HG02852 (cell line): ENCODE measurements around the gene ZBTB32.

Experiments
- ATAC-seq: cut with Tn5 transposase; IDR thresholded peaks from one replicate; pipeline ENCODE4 v1.9.1; 2021; ENCODE audit warnings: mild to moderate bottlenecking, moderate library complexity; ENCODE audit not compliant: unreplicated experiment

The ZBTB32 gene

DNA sequence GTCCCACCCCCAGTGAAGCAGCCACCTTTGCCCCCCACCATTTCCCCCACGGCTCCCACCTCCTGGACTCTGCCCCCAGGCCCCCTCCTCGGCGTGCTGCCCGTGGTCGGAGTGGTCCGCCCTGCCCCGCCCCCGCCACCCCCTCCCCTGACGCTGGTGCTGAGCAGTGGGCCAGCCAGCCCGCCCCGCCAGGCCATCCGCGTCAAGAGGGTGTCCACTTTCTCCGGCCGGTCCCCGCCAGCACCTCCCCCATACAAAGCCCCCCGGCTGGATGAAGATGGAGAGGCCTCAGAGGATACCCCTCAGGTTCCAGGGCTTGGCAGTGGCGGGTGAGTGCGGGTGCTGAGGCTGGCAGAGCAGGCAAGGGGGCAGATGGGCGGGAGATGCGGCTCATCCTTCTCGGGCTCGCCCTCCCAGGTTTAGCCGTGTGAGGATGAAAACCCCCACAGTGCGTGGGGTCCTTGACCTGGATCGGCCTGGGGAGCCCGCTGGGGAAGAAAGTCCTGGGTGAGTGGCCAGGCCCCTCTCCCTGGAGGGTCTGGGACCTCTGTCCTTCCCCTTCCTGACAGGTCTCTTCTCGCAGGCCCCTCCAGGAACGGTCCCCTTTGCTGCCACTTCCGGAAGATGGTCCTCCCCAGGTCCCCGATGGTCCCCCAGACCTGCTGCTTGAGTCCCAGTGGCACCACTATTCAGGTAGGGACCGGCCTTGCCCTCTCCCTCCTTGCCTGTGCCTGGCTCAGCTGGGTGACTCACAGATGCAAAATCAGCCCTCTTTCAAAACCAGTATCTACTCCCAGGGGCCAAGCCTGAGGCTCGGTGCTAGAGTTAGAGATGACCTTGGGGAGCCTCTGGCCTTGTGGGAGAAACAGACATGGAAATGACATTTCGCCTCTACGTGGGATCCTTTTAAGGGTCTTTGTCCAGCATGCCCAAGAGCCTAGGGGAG lies 29.1 kb downstream of the ZBTB32 start:
- no peak for ATAC-seq

DNA sequence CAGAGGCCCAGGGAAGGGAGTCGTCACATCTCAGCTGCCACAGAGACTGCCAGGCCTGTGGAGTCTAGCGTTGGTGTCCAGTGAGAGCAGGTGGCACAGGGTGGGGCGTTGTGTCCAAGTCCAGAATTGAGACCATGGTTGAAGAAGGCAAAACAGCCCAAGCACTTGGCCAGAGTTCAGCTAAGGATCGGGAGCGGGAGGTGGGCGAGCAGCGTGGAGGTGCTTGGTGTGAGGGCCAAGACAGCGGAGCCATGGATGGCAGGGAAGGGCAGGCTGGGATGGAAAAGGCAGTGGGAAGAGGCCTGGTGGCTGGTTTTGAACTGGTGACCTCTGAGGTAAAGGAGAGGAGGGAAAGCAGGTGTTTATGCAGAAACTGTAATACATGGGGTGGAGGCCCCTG lies 29.9 kb downstream of the ZBTB32 start:
- ATAC-seq: no peak

DNA sequence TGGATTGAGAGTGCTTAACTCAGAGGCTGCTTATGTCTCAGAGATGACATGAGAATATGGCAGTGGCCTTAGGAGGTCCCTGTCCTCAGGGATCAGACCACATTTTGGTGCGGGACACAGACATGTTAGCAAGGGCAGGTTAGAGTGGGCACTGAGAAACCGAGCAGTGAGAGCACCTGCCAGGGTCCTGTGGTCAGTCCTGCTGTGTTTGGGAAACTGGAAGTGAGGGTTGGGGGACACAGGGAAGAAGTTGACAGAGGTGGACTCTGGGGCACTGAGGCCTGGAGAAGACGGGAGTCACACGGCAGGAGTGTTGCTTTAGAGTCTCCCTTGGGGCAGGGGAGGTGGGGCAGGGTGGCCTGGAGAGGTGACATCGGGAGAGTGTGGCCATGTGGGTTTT lies 30.5 kb downstream of the ZBTB32 start:
- ATAC-seq: no peak

DNA sequence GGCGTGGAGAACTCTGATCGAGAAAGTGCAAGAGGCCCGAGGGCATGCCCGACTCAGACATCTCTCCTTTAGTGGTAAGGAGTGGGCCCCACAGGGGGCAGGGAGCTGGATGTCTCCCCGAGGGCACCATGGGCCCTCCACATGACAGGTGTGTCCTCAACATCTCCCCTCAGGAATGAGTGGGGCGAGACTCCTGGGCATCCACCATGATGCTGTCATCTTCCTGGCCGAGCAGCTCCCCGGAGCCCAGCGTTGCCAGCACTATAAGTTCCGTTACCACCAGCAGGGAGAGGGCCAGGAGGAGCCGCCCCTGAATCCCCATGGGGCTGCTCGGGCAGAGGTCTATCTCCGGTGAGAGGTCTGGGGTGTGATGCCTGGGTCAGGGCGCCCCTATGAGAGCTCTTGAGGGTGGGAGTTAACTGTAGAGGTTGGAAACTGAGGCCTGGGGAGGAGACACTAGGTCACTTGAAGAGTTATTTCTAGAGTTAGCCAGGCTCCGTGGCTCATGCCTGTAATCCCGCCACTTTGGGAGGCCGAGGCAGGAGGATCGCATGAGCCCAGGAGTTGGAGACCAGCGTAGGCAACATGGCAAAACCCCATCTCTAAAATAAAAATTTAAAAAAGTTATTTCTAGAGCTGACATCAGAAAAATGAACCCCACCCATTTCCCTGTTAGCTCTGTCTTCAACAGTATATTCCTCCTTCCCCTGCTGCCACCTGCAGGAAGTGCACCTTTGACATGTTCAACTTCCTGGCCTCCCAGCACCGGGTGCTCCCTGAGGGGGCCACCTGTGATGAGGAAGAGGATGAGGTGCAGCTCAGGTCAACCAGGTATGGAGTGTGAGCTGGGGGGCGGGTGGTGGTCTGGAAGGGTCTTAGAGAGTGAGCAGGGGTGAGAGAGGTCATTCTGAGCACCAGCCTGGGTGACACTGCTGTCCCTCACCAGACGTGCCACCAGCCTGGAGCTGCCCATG lies 32.8 kb downstream of the ZBTB32 start:
- no peak for ATAC-seq

DNA sequence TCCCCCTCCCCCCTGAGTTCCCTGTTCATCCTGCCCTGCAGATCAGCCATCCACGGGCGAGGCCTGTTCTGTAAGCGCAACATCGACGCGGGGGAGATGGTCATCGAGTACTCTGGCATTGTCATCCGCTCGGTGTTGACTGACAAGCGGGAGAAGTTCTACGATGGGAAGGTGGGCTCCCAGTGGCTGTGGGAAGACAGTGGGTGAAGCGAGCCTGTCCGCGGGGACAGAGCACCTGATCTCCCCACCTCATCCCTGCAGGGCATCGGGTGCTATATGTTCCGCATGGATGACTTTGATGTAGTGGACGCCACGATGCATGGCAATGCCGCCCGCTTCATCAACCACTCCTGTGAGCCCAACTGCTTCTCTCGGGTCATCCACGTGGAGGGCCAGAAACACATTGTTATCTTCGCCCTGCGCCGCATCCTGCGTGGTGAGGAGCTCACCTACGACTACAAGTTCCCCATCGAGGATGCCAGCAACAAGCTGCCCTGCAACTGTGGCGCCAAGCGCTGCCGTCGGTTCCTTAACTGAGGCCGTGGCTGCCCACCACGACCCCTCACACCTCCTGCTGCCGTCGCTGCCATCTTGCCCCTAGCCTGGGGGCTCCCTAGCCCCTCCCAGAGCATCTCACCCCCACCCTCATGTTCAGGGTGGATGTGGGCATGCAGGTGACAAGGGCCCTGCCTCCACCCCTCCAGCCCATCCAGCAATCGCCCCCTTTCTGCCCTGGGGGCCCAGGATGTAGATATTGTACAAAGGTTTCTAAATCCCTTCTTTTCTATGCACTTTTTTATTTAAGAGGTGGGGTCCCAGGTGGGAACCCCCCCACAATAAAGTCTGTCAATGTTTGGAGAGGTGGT lies 33.9 kb downstream of the ZBTB32 start:
- no peak for ATAC-seq

DNA sequence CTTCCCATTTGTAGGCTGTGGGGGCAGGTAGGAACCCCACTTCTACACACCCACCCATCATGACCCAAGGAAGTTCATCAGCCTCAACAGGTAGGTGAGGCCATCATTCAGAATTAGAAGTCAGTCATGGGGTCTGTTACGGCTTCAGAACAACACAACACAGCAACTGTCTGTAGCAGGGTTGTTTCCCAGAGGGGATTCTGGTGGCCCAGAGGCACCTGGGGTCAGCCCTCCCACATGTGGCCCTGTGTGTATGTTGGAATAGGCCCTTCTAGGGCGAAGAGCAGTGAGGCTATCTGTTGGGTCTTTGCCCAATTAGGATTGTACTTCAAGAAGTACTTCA lies 34.5 kb downstream of the ZBTB32 start:
- no peak for ATAC-seq

DNA sequence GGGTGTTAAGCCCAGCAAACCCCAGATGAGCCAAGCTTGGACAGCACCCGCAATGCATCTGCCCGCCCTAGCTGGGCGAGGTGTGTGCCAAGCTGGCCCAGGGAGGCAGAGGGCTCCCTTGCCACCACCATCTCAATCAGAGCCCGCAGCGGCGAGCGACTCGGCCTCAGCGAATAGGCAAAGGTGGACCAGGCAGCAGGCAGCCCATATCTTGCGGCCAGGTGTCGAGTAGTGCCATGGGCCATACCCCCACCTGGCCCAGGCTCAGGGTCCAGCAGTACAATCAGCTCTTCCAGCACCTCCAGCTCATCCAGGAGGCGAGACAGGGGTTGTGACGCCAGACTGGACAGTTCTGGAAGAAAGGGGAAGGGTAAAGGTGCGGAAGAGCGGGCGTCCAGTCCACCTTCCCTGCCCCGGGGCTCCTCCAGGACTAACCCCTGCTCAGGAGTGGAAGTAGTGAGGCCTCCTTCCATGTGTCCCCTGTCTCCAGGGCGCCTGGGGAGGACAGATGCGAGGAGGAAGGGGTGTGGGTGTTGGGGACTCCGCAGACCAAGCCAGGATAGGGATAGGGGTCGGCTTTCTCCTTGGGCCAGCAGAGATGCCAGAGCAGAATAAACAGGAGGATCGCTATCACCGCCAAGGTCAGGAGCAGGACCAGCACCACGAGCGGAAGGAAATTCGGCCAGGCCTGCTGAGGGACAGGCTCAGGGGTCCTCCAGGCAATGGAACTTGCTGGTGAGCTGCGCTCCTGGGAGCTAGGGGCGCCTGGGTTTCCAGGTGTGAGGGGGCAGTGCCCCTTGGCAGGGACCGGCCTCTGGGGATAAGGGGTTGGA lies 35.1 kb downstream of the ZBTB32 start:
- ATAC-seq: no peak

DNA sequence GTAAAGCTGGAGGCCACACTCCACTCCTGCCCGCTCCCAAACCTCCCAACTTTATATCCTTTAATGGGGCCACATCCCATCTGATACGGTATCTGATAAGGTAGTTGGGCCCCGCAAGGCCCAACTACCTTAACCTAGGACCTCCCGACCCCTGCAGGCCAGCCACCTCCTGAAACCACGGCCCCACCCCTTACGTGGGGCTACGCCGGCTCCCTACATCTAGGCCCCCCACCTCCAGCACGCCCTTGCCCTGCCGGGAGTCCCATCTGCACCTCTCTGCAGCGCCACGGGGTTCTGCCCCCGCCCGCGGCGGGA lies 35.7 kb downstream of the ZBTB32 start:
- ATAC-seq: no peak

DNA sequence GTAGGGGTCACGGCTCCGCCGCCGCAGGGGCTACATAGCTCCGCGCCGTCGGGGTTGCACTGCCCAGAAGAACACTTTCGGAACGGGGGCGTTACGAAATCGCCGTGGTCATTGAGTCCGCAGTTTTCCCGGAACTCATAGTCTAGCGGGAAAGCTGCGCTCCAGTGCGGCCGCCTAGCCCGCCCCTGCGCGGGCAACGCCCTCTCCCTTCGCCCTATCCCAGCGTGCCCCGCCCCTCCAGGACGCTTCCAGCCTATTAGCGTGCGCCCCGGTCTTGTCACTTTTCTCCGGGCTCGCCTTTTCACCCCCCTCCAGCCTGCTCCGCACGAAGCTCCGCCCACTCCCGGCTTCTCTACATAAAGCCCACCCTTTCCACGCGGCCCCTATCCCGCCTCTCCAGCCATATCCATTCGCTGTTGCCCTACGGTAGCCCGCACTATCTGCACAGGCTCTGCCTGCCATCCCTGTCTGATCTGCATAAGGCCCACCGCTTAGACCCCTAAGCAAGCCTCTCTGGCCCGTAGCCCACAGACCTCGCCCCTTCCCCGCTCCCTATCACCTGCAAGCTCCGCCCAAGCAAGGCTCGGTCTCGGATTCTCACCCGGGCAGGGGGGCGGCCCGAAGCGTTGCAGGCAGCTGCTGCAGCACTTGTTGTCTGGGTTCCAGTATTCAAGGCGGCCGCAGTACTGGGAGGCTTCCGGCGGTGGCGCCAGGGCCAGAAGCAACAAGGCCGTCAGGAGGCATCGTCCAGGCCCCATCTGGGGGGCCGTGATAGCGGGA lies 36.3 kb downstream of the ZBTB32 start:
- peak; percentile 56 for ATAC-seq

DNA sequence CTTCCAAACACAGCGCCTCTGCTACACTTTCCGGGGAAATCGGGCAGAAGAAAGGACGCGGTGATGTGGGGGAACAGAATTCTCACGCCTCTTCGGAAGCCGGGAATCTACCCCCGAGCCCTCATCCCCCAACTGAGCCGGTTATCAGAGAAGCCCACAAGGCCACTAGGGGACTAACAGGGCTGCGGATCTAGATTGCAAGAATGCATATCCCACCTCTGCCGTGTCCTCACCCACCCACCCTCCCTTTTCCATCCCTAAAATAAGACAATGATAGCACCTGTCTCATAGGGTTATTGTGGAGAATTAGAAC lies 36.8 kb downstream of the ZBTB32 start:
- ATAC-seq: no peak

DNA sequence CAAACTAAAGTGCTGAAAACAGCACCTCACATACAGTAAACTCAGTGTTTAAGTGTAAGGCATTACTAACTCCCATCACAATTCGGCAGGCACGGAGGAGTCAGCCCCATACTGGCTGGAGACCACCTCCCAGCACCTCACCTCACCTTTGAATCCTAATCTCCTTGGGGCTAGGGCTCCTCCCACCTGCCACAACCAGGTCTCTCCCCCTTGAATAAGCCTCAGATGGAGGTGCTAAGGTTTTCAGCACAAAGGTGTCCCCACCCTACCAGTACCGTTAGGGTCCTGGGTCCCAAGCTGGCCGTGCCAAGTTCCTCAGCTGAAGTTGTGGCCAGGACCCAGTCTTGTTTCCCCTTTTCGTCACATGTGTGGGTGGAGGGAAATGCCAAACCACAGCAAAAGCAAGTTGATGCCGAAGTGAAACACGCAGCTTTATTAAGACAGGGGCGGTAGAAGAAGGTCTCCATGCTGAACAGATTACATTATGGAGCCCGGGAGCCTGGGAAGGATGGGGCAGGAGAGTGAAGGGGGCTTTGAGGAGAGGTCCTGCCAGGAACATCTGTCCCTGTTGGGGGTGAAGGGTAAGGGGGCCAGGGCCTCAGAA lies 37.9 kb downstream of the ZBTB32 start, which contains the start of gene IGFLR1:
Gene IGFLR1, minus strand, starts transcription at position 332 of the 604 bp plus-strand sequence. CDS start 1,272 bp downstream, outside the sequence.
- no peak for ATAC-seq

DNA sequence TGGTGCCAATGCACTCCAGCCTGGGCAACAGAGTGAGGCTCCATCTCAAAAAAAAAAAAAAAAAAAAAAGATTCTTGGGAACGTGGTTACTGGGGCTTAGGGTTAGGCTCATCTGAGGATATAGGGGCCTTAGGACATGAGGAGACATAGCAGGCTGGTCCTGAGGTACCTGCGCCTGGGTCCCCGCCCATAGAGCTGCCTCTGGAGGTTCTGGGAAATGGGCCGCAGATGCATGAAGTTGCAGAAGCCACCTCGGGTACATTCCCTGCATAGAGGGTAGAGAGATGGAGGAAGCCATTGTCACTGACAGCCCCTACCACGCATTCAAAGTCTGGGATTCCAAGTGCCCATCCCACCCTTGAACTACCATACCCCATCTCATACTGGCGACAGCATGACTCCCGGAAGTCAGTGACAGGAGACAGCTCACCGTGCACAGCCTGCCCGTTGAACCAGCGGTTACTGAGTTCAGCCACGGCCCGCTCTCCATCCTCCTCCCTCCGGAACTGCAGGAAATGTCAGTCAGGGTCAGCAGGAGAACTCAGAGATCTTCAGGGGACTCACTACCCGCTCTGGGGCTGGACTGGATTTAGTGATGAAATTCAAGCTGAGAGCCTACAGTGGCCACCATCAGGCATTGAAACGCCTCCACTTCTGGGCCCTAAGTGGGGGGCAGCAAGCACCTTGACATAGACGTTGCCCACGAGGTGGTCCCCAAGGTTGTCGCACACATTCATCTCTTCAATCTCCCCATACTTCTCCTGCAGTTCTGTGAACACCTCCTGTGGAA lies 39.5 kb downstream of the ZBTB32 start:
- ATAC-seq: no peak

DNA sequence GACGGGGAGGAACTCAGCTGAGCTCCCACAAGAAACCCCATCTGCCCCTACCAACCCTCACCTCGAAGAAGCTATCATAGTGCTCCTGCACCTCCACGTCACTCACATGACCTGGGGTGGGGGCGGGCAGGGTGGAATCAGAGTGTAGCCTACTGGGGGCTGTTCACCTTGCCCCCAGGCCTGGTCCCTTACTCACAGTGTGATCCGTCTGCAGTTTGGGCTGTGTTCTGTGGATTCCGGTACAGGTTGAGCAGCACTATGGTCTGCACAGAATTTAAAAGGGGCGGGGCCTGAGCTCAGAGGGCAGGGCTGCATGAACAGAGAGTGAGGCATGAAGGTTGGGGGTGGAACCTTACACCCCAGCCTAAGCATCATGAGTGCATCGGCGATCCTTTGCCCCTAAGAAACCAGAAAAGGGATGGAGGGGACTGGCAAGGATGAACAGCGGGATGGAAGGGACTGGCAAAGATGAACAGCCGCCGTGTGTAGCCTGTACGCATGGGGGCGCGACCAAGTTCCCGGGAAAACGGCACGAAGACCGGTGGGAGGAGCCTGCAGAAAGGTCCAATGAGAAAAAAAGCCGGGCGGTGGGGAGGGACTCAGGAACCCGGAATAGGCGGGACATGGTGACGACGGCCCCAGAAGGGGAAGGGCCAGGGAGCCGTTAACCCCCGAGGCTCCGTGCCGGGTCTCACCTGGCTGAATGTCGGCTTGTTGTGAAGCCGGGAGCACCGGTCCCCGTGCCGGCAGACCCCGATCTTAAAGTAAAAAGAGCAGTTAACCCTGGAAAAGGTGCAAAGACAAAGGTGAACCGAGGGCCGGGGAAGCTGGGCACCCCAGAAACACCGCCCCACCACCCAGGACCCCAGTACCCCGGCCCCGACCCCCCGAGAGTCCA lies 40.3 kb downstream of the ZBTB32 start:
- ATAC-seq: peak; percentile 36

DNA sequence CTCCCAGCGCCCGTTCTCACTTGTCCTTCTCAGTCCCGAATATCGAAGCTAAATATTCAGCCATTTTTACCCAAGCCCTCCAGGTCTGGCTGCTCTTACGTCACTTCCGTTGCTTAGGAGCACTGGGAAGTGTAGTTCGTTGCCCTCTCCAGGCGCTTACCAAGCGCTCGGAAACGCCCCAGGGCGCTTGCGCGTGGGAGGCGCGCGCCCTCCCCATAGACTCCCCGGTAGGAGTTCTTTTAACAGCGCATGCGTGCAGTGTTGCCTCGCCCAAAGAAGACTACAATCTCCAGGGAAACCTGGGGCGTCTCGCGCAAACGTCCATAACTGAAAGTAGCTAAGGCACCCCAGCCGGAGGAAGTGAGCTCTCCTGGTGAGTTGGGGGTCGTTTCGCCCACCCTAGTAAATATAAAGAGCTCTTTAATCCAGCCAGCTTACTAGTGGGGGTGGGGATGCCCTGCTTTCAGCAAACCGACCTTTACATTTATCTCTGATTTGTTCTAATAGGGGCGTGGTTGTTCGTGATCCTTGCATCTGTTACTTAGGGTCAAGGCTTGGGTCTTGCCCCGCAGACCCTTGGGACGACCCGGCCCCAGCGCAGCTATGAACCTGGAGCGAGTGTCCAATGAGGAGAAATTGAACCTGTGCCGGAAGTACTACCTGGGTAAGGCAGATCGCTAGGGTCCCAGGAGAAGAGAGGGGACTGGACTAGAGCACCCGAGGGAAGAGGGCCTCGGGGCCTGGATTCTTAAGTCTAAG lies 41.1 kb downstream of the ZBTB32 start, which contains the start of the genes PSENEN and U2AF1L4:
Gene PSENEN, plus strand, starts transcription at position 324 of the 759 bp plus-strand sequence. Its CDS starts 280 bp downstream, at position 604.
Gene U2AF1L4, minus strand, starts transcription at position 91 of the 759 bp plus-strand sequence. Its CDS starts 27 bp downstream, at position 64.
- peak; percentile 37 for ATAC-seq

DNA sequence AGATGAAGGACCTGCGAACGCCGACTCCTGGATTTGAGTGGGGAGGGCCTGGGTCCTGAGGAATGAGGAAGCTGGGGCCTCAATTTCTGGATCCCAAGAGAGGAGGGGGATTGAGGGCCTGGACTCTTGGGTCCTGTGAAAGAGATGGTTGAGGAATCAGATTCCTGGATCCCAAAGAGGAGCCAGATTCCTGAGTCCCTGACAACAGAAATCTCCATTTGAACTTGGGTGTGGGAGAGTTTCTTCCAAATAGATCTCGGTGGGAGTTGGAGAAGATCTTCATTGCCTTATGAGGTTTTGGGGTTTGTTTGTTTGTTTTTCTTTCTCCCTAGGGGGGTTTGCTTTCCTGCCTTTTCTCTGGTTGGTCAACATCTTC lies 41.7 kb downstream of the ZBTB32 start:
- no peak for ATAC-seq

DNA sequence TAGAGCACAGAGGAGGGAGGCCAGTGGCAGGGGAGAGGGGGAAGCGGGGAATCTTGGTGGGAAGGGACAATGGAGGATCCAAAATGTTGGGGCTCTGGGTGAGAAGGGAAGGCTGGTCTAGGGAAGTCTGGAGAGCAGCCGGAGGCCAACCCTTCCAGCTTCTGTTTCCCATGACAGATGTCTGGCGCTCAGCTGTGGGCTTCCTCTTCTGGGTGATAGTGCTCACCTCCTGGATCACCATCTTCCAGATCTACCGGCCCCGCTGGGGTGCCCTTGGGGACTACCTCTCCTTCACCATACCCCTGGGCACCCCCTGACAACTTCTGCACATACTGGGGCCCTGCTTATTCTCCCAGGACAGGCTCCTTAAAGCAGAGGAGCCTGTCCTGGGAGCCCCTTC lies 42.2 kb downstream of the ZBTB32 start:
- no peak for ATAC-seq
